Astrocyte (in vitro differentiated cells and primary cell): ENCODE measurements around the gene ZNRF4.
"Not testable (repeated sequence)": the region's sequence is repeated elsewhere in the genome, so short reads cannot be mapped to it uniquely, and the experiment has no call there.

Experiments used
- CTCF ChIP-seq: IDR thresholded peaks from 2 replicates; pipeline ENCODE4 v1.5.1; 2011; ENCODE audit warnings: low read depth, mild to moderate bottlenecking, inconsistent platforms, low read length, moderate library complexity; ENCODE audit not compliant: insufficient read depth
- EZH2 ChIP-seq: IDR thresholded peaks from 2 replicates; pipeline ENCODE4 v1.6.1; 2012; ENCODE audit warnings: mild to moderate bottlenecking, low read length, inconsistent platforms; ENCODE audit not compliant: insufficient read depth

DNA sequence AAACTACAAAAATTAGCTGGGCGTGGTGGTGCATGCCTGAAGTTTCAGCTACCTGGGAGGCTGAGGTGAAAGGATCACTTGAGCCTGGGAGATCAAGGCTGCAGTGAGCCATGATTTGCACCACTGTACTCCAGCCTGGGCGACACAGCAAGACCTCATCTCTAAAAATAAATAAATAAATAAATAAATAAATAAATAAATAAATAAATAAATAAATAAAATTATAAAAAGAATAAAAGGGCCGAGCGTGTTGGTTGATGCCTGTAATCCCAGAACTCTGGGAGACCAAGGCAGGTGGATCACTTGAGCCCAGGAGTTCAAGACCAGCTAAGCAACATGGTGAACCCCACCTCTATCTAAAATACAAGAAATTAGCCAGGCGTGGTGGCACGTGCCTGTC, 49.0 kb upstream of the ZNRF4 start:
- TF ChIP-seq CTCF, EZH2: not testable (repeated sequence)
